Nephron progenitor cell (in vitro differentiated cells): ENCODE data around the gene SLC4A8.

Experiments used
- DNase-seq: peaks from one replicate; pipeline ENCODE4 v3.0.0; 2021
- H3K27ac Mint-ChIP-seq: 2 replicates; pipeline ENCODE4 v1.8.0; 2021; ENCODE audit warnings: mild to moderate bottlenecking, moderate library complexity, mixed read lengths
- H3K27me3 Mint-ChIP-seq: 2 replicates; pipeline ENCODE4 v1.8.0; 2021; ENCODE audit warnings: mild to moderate bottlenecking, low read depth, mixed read lengths; ENCODE audit not compliant: poor library complexity
- H3K36me3 Mint-ChIP-seq: 2 replicates; pipeline ENCODE4 v1.8.0; 2021; ENCODE audit warnings: low read depth, mixed read lengths
- H3K4me1 Mint-ChIP-seq: 2 replicates; pipeline ENCODE4 v1.8.0; 2021; ENCODE audit warnings: mixed read lengths
- H3K4me3 Mint-ChIP-seq: 2 replicates; pipeline ENCODE4 v1.8.0; 2021; ENCODE audit warnings: mild to moderate bottlenecking, moderate library complexity, mixed read lengths
- H3K9me3 Mint-ChIP-seq: 2 replicates; pipeline ENCODE4 v1.8.0; 2021; ENCODE audit warnings: mild to moderate bottlenecking, moderate library complexity, mixed read lengths
- CTCF ChIP-seq: fragments of 200-600 bp; sonication (generic); IDR thresholded peaks from 2 replicates; pipeline ENCODE4 v1.5.0; 2021; ENCODE audit warnings: antibody characterized with exemption

Gene SLC4A8

GRCh38 chr12:51401020-51401419 is 23.6 kb upstream of the SLC4A8 start:
- Mint-ChIP-seq H3K27me3 (peaks cover 20% of the 10 kb centered on the region), H3K4me1 (peaks cover 7% of the 10 kb centered on the region), H3K9me3 (no peaks in the 10 kb centered on the region), H3K4me3 (no peak overlapping the region), H3K36me3 (no peaks in the 10 kb centered on the region), H3K27ac (no peak overlapping the region)
- no peak for DNase-seq
- no peak for TF ChIP-seq CTCF

- Mint-ChIP-seq H3K36me3 (no peaks in the 10 kb centered on the region), H3K9me3 (no peaks in the 10 kb centered on the region), H3K27ac (no peak overlapping the region), H3K4me3 (no peak overlapping the region), H3K4me1 (peaks cover 11% of the 10 kb centered on the region), H3K27me3 (peaks cover 17% of the 10 kb centered on the region)
- no peak for TF ChIP-seq CTCF
- no peak for DNase-seq
Observed at GRCh38 chr12:51401486-51401885, 23.1 kb upstream of the SLC4A8 start.

GRCh38 chr12:51401900-51402299 is 22.7 kb upstream of the SLC4A8 start:
- Mint-ChIP-seq H3K4me3 (no peak overlapping the region), H3K27ac (no peak overlapping the region), H3K4me1 (peaks cover 12% of the 10 kb centered on the region), H3K36me3 (no peaks in the 10 kb centered on the region), H3K27me3 (peaks cover 17% of the 10 kb centered on the region), H3K9me3 (no peaks in the 10 kb centered on the region)
- no peak for DNase-seq
- no peak for TF ChIP-seq CTCF

GRCh38 chr12:51403159-51403558 is 21.5 kb upstream of the SLC4A8 start:
- H3K9me3 Mint-ChIP-seq, result no peaks in the 10 kb centered on the region
- H3K4me1 Mint-ChIP-seq, result peaks cover 10% of the 10 kb centered on the region
- no peak for DNase-seq
- no peaks in the 10 kb centered on the region for H3K36me3 Mint-ChIP-seq
- no peak for TF ChIP-seq CTCF
- H3K27me3 Mint-ChIP-seq, result peaks cover 13% of the 10 kb centered on the region
- no peak overlapping the region for H3K4me3 Mint-ChIP-seq
- no peak overlapping the region for H3K27ac Mint-ChIP-seq

- TF ChIP-seq CTCF, result no peak
- H3K27me3 Mint-ChIP-seq, result peaks cover 13% of the 10 kb centered on the region
- peaks cover 9% of the 10 kb centered on the region for H3K4me1 Mint-ChIP-seq
- no peak overlapping the region for H3K27ac Mint-ChIP-seq
- DNase-seq, result no peak
- H3K36me3 Mint-ChIP-seq, result no peaks in the 10 kb centered on the region
- H3K4me3 Mint-ChIP-seq, result no peak overlapping the region
- no peaks in the 10 kb centered on the region for H3K9me3 Mint-ChIP-seq
Observed at GRCh38 chr12:51403681-51404136, 20.9 kb upstream of the SLC4A8 start.

GRCh38 chr12:51404627-51405026 is 20.0 kb upstream of the SLC4A8 start:
- H3K4me1 Mint-ChIP-seq, result peaks cover 9% of the 10 kb centered on the region

More at GRCh38 chr12:51404627-51405026, 20.0 kb upstream of the SLC4A8 start:
- H3K27ac Mint-ChIP-seq, result no peak overlapping the region
- DNase-seq, result no peak
- no peak for TF ChIP-seq CTCF
- peaks cover 13% of the 10 kb centered on the region for H3K27me3 Mint-ChIP-seq
- H3K4me3 Mint-ChIP-seq, result no peak overlapping the region
- H3K9me3 Mint-ChIP-seq, result no peaks in the 10 kb centered on the region
- H3K36me3 Mint-ChIP-seq, result no peaks in the 10 kb centered on the region
